GM12875 (cell line): Measurements from ENCODE around the gene BMP5.

Experiments
- H3K4me3 ChIP-seq: one replicate; pipeline ENCODE4 v1.5.1; 2011; ENCODE audit warnings: low read depth, low read length, control low read depth
- TF ChIP-seq, protein P1 (sequence below): IDR thresholded peaks from 2 replicates; pipeline ENCODE4 v1.5.1; 2011; ENCODE audit warnings: low read depth, mild to moderate bottlenecking, control low read depth, inconsistent platforms, low read length, moderate library complexity, borderline replicate concordance; ENCODE audit not compliant: insufficient read depth

BMP5 gene

GRCh38 chr6:55872866-55873265 lies 2.5 kb downstream of the BMP5 start:
- TF ChIP-seq, protein P1, sequence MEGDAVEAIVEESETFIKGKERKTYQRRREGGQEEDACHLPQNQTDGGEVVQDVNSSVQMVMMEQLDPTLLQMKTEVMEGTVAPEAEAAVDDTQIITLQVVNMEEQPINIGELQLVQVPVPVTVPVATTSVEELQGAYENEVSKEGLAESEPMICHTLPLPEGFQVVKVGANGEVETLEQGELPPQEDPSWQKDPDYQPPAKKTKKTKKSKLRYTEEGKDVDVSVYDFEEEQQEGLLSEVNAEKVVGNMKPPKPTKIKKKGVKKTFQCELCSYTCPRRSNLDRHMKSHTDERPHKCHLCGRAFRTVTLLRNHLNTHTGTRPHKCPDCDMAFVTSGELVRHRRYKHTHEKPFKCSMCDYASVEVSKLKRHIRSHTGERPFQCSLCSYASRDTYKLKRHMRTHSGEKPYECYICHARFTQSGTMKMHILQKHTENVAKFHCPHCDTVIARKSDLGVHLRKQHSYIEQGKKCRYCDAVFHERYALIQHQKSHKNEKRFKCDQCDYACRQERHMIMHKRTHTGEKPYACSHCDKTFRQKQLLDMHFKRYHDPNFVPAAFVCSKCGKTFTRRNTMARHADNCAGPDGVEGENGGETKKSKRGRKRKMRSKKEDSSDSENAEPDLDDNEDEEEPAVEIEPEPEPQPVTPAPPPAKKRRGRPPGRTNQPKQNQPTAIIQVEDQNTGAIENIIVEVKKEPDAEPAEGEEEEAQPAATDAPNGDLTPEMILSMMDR, result no peak
- no peak overlapping the region for H3K4me3 ChIP-seq

- no peak overlapping the region for H3K4me3 ChIP-seq
- TF ChIP-seq, protein P1, result no peak
Measured at GRCh38 chr6:55870181-55870813, 5.1 kb downstream of the BMP5 start.

GRCh38 chr6:55869674-55870073 lies 5.7 kb downstream of the BMP5 start:
- H3K4me3 ChIP-seq, result no peak overlapping the region
- TF ChIP-seq, protein P1, result no peak

GRCh38 chr6:55868771-55869479 lies 6.5 kb downstream of the BMP5 start:
- H3K4me3 ChIP-seq, result no peak overlapping the region

GRCh38 chr6:55868176-55868575 lies 7.2 kb downstream of the BMP5 start:
- TF ChIP-seq, protein P1, result no peak
- H3K4me3 ChIP-seq, result no peak overlapping the region

More at GRCh38 chr6:55868771-55869479, 6.5 kb downstream of the BMP5 start:
- TF ChIP-seq, protein P1, result no peak

DNA sequence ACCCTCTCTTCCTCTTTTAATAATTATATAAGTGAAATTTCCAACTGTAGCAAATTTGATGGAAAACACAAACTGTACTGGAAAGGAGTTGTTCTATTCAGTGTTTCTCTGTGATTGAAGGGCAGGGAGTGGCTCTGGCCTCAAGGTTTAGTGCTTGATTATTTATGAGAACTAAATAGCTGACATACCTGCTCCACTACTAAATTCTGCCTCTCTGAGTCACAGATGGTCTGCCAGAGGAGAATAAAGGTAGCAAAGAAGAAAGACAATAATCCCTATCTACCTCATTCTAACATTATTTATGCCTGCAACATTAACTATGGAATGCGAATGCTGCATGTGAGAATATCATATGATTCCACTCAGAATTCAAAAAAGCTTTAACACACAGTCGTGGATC lies 9.3 kb downstream of the BMP5 start:
- H3K4me3 ChIP-seq, result no peak overlapping the region
- TF ChIP-seq, protein P1, result no peak
